Hematopoietic multipotent progenitor cell treated with erythropoietin and hydrocortisone succinate and interleukin-3 and kit ligand, for 8 days (in vitro differentiated cells): ENCODE measurements around the gene PRB4.
"Not testable (repeated sequence)": the region's sequence is repeated elsewhere in the genome, so short reads cannot be mapped to it uniquely, and the experiment has no call there.

Experiments
- DNase-seq: peaks from one replicate; pipeline ENCODE4 v3.0.0-alpha.2; 2015

The PRB4 gene

DNA sequence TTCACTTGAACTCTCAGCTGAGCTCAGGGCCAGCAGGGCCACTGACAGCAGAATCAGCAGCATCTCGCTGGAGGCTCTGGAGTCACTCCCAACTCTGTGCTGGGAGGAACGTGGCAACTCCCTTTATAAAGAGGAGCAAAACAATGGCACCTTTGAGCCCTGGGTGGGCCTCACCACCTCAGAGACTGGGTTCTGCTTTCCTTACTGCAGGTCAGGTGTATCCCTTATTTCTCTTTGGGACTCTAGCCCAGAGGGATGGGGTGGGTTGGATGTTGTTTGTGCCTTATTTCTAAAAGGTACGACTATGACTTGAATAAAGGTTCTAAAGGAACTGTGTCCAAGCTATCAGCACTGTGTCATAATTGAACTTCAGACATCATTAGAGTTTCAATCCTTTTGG is at the start of gene PRB4:
PRB4 (minus strand) TSS at position 101 of the 400 bp plus-strand sequence; CDS start at position 63, 38 bp downstream.
- DNase-seq = no peak

DNA sequence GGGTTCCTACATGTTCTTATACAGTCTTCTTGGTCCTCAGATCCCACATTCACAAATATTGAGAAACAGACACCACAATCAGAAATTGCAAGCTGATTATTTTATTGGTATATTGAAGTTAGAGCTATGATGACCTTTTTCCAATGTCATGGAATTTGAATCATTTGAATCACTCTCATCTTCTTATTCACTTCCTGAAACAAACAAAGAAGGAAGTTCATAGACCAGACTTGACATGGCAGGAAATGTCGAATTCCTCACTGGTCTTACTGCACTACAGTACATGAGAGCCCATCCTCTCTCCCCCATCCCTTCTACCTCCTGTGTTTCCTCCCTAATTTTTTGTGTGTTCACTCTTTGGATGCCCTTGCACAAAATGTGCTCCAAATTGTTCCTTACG is 41.5 kb upstream of the PRB4 start:
- not testable (repeated sequence) for DNase-seq

DNA sequence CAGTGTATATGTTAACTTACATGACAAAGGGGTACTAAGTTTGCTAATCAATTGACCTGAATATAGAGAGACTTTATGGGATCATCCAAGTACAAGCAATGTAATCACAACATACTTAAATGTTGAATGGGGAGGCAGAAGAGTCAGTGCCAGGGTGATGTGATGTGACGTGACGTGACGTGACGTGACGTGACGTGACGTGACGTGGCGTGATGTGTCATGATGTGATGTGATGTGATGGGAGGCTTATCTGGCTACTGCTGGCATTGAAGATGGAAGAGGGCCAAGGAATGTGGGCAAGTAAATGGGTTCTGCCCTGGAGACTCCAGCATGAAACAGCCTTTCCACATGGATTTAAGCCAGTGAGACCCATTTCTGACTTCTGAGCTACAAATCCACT is 38.2 kb upstream of the PRB4 start:
- DNase-seq = no peak

DNA sequence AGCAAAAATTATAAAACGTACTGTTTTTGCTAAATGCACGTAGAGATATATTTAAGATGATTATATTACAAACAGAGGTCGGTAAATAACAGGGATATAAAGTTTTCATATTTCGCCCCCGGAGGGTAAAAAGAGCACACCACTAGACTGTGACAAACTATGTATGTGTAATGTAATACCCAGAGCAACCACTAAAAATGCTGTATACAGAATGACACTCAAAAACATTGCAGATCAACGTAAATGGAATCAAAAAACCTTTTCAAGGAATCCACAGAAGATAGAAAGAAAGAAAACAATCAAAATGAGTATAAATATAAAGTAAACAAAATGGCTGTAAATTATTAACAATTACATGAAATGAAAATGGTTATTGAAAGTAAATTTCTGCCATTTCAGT is 37.6 kb upstream of the PRB4 start:
- no peak for DNase-seq

DNA sequence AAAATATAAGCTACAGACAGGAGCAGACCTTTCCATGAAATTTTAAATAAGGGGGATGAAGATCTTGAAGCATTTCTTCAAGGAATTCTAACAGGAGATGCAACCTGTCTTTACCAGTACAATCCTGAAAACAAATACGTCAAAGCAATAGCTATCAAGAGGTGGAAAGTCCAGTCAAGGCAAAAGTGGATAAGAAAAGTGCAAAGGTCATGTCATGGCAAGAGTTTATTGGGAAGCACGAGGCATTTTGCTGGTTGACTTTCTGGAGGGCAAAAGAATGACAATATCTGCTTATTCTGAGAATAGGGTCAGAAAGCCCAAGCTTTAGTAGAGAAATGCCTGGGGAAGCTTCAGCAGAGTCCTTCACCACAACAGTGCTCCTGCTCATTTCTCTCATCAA is 34.3 kb upstream of the PRB4 start:
- DNase-seq = no peak

DNA sequence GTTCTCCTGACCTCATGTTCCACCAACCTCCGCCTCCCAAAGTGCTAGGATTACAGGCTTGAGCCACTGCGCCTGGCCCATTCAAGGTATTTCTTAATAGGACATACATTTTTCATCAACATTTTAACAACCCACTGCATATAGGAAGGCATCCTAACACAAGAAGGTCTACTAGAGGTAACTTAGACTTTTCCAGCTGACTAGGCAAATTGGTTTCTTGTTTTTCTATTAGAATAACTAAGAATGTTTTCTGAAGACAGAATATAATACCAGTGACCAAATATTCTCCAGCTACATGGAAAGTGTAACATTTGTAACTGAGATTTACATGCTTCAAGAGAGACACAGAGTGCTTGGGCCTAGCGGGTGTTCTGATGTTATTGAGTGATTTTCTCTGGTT is 14.2 kb upstream of the PRB4 start:
- no peak for DNase-seq

DNA sequence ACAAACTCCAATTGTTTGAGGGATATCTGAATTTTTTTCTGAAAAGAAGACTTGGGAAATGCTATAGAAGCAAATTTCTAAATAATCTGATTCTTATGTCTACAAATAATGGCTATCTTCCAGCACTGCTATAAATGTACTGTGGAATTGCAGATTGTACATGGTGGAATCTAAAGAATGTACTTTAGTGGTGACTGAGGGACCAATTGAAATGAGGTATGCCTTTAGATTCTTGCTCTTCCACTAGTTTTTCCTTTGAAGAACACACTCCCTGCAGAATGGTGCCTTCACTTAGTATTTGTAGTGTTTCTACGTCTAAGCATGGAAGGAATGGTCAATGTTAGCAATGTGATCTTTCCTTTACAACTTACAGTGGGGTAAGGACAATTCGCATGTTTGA is 11.7 kb upstream of the PRB4 start:
- no peak for DNase-seq

DNA sequence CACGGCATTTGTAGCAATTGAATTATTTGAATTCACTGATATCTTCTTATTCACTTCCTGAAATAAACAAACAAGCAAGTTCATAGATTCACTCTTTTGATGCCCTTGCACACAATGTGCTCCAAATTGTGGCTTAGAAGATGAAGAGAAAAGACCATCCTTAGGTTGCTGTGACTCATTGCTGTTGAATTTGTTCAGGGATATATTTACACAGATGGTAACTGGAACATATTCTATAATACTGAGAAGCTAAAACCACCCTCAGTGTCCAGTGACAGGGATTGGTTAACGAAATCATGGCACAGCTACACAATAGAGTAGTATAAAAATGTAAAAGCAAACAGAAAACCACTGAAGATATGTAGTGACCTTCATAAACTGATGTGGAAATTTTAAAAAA is 3.1 kb downstream of the PRB4 start:
- no peak for DNase-seq

DNA sequence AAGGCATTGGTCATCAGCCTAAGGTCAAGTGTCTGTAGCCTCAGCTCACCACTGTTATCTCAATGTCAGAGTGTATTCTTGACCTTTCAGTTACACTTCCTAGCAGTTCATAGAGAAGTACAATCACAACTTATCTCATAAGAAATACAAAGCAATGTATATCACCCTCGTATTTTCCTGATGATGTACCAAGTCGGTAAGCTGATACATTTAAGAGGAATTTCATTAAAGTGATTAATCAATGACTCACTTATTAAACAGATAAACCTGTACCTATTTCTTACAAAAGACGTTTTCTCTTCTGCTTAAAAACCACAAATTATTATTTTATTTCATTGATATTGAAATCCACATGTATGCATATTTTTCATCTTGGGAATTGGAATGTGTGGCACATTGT is 36.8 kb downstream of the PRB4 start:
- no peak for DNase-seq

DNA sequence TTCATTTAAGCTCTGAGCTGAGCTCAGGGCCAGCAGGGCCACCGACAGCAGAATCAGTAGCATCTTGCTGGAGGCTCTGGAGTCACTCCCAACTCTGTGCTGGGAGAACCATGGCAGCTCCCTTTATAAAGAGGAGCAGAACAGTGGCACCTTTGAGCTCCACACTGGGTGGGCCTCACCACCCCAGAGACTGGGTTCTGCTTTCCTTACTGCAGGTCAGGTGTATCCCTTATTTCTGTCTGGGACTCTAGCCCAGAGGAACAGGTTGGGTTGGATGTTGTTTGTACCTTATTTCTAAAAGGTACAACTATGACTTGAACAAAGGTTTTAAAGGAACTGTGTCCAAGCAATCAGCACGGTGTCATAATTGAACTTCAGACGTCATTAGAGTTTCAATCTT is 40.6 kb downstream of the PRB4 start, which contains the start of gene PRB3:
PRB3 (minus strand) TSS at position 101 of the 400 bp plus-strand sequence; CDS start at position 63, 38 bp downstream.
- no peak for DNase-seq

DNA sequence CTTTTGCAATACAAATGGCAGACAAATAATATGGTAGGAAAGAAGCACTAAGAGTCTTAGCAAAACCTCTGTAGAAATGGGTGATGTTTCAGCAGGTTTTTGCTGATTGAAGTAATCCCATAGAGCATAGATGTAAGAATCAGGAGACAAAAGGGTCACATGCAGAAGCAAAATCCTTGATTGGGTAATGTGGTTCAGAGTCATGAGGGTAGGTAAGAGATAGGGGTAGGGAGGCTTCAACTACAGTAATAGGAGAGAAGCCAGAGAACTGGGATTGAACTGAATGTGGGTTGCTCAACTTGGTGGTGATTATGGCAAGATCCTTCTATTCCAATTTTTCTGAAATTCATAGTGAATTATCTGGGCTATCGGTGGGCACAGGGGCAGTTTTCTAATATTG is 45.7 kb downstream of the PRB4 start:
- no peak for DNase-seq
